HL-60 (cell line): Measurements from ENCODE around the gene ALKAL2.

Experiments
- CTCF ChIP-seq: IDR thresholded peaks from one replicate; pipeline ENCODE4 v1.5.1; 2011; ENCODE audit warnings: low read length, control low read depth, inconsistent platforms; ENCODE audit not compliant: insufficient read depth
- GABPA ChIP-seq: IDR thresholded peaks from 2 replicates; pipeline ENCODE4 v1.6.1; 2012; ENCODE audit warnings: low read depth
- POLR2AphosphoS5 ChIP-seq: IDR thresholded peaks from 2 replicates; pipeline ENCODE4 v1.6.1; 2012; ENCODE audit warnings: low read depth
- SPI1 ChIP-seq: IDR thresholded peaks from 2 replicates; pipeline ENCODE4 v1.6.1; 2012; ENCODE audit warnings: low read depth, mild to moderate bottlenecking, borderline replicate concordance

DNA sequence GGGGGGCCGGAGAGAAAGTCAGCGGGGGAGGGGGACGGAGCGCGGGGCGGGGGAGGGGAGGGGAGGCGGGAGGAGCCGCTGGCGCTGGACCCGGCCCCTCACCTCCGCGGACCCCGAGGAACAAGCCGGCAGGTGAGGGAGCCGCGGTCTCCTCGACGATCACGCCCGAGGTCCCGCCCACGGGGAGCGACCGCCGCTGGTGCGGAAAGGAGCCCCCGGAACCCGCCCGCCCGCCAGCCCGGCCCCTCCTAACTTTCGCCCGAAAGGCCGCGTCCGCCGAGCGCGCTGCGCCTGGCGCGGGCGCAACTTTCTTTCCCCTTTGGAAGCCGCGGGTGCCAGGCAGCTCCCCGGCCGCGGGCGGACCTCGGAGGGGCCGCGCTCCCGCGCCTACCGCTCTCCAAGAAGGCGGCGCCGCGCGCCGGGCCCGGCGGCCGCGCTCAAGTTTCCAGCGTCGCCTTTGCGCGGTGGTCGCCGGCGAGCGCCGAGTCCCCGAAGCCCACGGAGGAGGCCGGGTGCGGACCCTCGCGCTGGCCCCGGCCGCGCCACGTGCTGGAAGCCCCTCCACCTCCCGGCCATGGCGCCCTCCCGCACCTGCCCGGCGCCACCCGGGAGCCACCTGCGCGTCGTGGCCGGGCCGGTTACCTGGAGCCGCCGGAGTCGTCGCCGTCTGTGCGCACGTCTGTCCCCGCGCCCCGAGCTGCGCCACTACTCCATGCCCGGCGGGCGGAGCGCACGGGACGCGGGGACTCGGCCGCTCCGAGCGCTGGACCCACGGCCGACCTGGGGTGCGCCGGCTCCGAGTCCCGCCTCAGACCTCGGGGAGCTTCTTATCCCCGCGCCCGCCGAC is at the start of gene ALKAL2:
- TF ChIP-seq CTCF = no peak
- no peak for TF ChIP-seq POLR2AphosphoS5
- no peak for TF ChIP-seq SPI1
- TF ChIP-seq GABPA = no peak
